Activated effector memory CD4-positive, alpha-beta T cell treated with anti-CD3 and anti-CD28 coated beads, Interleukin-2, amount 50 U/mL, for 16 hours (primary cell): ENCODE measurements around the gene PLEKHA1.

Source experiments
- DNase-seq: peaks from one replicate; pipeline ENCODE4 v3.0.0-alpha.2; 2020

PLEKHA1 gene

DNA sequence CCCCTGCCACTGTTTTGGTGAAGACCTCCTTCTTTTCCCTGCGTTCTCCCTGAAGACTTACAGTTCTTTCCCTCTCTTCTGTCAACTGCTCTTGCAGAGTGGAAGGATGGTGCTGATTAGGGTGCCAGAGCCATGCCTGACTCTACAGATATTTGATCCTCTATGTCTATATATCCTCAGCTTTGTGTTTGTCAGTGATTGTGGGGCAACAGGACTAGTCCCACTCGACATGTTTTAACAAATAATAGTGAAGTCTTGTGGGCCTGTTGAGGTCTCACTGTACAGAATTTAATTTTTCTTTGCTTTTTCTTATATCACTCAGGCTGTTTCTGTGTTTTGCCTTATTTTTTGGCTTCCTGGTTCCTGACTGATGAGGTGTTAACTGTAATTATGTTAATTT, 5.0 kb downstream of the PLEKHA1 start:
- no peak for DNase-seq

GRCh38 chr10:122380703-122381102, 6.2 kb downstream of the PLEKHA1 start:
- DNase-seq, result no peak

DNA sequence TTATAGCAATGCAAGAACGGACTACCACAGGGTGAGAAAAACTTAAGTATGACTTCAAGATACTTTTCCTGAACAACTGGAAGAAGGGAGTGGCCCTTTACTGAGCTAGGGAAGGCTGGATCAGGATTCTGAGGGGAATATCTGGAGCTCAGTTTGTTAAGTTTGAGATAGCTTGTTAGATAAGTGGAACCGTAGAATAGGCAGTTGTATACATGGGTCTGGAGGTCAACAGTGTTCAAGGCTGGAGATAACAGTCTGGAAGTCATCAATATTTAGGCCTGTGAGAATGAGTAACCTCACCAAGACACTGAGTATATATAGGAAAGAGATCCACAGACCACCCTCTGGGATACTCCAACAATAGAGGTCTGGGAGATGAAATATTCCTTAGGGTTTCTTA, 7.2 kb downstream of the PLEKHA1 start:
- DNase-seq, result no peak

GRCh38 chr10:122386514-122386913, 12.0 kb downstream of the PLEKHA1 start:
- DNase-seq, result no peak

DNA sequence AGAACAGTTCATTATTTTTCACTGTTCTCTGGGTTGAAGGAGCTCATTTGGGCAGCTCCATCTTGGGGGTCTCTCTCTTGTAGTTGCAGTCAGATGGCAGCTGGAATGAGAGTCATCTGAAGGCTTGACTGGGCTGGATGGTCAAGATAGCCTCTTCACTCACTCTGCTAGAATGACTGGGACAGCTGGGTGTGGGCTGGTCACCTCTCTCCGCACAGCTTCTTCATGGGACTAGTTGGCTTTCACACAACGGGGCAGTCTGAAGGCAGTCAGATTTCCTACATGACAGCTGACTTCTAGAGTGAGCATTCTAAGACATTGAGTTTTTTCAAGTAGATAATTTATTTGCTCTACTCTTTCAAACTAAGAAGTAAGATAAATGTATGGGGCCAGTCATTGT, 13.1 kb downstream of the PLEKHA1 start:
- DNase-seq, result no peak

- no peak for DNase-seq
Observed at GRCh38 chr10:122388287-122388997, 13.9 kb downstream of the PLEKHA1 start.

DNA sequence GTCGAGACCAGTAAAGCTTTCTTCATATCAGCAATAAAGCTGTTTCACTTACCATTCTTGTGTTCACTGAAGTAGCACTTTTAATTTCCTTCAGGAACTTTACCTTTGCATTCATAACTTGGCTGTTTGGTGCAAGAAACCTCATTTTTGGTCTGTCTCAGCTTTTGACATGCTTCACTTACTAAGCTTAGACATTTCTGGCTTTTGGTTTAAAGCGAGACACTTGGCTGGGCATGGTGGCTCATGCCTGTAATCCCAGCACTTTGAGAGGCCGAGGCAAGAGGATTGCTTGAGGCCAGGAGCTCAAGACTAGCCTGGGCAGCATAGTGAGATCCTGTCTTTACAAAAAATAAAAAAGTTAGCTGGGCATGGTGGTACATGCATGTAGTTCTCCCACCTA, 15.8 kb downstream of the PLEKHA1 start:
- DNase-seq, result no peak

DNA sequence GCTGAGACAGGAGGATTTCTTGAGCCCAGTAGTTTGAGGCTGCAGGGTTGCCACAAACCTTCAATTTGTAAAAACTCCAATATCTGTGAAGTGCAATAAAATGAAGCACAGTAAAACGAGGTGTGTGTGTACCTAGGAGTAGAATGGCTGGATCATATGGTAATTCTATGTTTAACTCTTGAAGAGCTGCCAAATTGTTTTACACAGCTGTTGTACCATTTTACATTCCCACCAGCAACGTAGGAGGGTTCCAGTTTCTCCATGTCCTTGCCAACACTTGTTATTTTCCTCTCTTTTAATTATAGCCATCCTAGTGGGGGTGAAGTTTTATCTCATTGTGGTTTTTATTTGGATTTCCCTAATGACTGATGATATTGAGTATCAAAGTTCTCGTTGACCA, 16.2 kb downstream of the PLEKHA1 start:
- no peak for DNase-seq

GRCh38 chr10:122391875-122392274, 17.4 kb downstream of the PLEKHA1 start:
- no peak for DNase-seq

GRCh38 chr10:122392835-122393234, 18.3 kb downstream of the PLEKHA1 start:
- DNase-seq, result no peak

- DNase-seq, result no peak
Observed at GRCh38 chr10:122393288-122393687, 18.8 kb downstream of the PLEKHA1 start.

DNA sequence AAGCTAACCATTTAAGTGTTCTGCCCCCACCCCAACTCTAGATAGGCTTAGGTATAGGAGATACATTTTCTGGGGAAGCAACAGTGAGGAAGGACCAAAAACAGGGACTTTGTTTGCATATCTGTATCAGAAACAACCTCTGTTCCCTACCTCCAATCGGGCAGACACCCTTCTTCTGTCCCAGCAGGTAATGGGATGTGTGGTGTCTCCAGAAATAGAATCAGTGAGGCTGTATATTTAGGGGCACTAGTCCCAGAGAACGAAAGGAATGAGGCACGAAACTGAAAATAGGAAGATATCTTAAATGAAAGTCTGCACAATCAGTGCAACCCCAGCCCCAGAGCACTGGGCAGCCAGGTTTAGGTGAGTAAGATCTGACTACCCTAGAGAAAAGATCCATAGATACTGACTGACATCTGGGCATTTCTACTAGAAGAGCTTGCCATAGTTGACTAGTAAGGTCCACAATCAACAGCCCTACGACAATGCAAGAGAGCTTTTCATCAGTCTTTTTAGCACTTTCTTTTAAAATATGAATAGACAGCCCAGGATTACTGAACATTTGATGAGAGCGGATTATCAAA, 28.1 kb downstream of the PLEKHA1 start:
- no peak for DNase-seq

GRCh38 chr10:122404576-122404975, 30.1 kb downstream of the PLEKHA1 start:
- no peak for DNase-seq

DNA sequence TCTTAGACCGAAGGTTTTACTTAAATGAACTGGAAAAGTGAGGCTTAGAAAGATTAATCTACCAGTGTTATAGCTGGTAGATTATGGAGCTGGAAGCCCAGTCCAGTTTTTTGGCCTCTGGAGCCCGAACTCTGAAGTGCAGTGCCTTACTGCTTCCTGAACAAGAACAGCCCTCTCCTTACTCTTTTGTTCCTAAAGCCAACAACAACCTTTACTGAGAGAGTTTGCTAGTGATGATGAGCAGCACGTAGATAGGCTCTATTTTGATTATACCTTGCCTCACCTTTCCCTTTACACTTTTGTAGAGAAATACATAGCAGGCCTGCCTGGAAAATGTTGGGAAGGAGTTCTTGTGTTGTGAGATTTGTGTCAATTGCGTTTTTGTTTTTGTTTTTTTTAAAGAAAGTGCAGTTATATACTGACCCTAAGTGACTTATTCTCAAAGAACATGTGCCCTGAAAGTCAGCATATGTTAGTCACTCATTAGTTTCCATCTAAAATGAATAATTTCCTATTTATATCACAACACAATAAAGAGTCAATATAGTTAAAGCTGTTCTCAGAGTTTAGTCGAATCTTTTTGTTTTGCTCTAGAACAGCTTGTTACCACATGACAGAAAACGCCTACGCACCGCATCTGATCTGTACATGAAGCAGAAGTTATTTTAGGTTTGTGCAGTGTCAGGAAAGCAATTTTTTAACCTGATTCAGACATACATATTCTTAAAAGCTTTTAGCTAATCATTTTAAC, 33.0 kb downstream of the PLEKHA1 start:
- DNase-seq, result peak; percentile 76

GRCh38 chr10:122413327-122413726, 38.8 kb downstream of the PLEKHA1 start:
- no peak for DNase-seq

GRCh38 chr10:122417667-122418066, 43.2 kb downstream of the PLEKHA1 start:
- DNase-seq, result no peak

DNA sequence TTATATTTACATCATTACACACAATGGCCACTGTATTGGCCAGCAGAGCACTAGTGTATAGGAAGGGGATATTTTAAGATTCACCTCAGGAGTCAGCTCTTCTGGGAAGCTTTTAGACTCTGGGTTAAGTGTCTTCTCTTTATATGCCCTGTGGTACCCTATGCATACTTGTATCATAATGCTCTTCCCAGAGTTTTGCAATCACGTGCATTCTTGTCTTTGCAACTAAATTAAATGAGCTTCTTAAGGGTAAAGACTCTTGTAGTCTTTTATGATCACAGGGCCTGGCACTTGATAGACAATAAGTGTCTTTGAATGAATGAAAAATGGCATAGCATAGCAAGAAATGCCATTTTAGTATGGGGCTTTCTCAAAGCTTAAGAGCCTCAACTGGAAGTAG, 44.5 kb downstream of the PLEKHA1 start:
- DNase-seq, result no peak

DNA sequence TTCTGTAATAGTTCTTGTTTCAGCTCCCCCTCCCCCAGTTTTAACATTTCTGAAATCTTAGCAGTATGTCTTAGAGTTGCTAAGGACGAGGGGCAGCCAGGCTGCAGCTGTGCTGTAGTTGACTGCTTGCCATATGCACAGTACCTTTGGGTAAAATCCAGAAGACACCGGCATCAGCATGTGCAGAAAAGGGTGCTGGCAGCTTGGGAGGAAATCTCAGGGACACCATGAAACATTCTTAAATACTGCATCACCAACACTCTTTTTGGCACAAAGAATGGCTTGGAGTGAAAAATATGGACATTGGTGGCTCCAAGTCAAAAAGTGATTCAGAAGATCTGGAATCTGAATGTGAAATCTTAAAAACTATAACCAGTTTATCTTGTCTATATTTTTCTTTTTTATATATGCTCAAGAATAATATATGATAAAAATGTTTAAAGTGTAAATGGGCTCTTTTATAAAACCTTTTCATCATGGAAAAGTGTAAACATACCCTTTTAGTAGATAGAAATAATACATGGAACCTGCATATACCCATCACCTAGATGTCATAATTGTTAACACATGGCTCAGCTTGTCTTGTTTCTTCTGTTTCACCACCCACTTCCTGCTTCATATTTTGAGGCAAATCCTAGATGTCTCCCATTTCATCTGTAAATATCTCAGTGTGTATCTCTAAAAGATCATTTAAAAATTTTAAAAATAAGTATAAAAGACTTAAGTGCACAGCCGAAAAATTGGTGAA, 45.5 kb downstream of the PLEKHA1 start:
- DNase-seq, result no peak

GRCh38 chr10:122420624-122421007, 46.1 kb downstream of the PLEKHA1 start:
- DNase-seq, result no peak

- no peak for DNase-seq
Observed at GRCh38 chr10:122421054-122421625, 46.6 kb downstream of the PLEKHA1 start.

- DNase-seq, result no peak
Observed at GRCh38 chr10:122421742-122422141, 47.2 kb downstream of the PLEKHA1 start.

GRCh38 chr10:122422266-122422989, 47.9 kb downstream of the PLEKHA1 start:
- no peak for DNase-seq
